ENCODE results near the gene MRPS18B. TPM values are rescaled to one million over a fixed set of nuclear protein-coding genes. Genes with fewer than 3 reads are reported as not detected.

MRPS18B gene
- total RNA-seq, 1 experiment from 2014 or later: 120 TPM

GRCh38 chr6:30618270-30618797 is 694 bp downstream of the MRPS18B start:
- TF ChIP-seq CTCF (IDR thresholded peaks at IDR 0.05; ENCODE audit: unreplicated experiment): no peak
- POLR2A ChIA-PET: interaction anchor here (0.5 to 3.0 kb wide), 51 partner anchors 8 to 1034 kb away, joined by 3 to 40 read pairs (median 5); partner anchors contain the start of genes ABCF1, ATAT1, BAG6 and C6orf136
- CTCF ChIA-PET: interaction anchor here (0.5 to 2.1 kb wide), 12 partner anchors 9 to 465 kb away, joined by 3 to 16 read pairs (median 3); no protein-coding TSS in a partner anchor
- peaks cover 22% of the 10 kb centered on the region for H3K4me1 Mint-ChIP-seq (ENCODE audit: insufficient read depth, unreplicated experiment)
- intact Hi-C loops (cut with micrococcal nuclease): no loop called here
- peaks cover 90% of the 10 kb centered on the region for H3K36me3 Mint-ChIP-seq (ENCODE audit: insufficient read depth, unreplicated experiment)
- peak overlapping the region; percentile 83 for H3K4me3 Mint-ChIP-seq (ENCODE audit: unreplicated experiment)
- peak overlapping the region; percentile 99 for H3K27ac Mint-ChIP-seq (ENCODE audit: low read depth, unreplicated experiment)
- no TSS peak for BruUV-seq (replicated peaks)
- no peaks in the 10 kb centered on the region for H3K27me3 Mint-ChIP-seq (ENCODE audit: insufficient read depth, unreplicated experiment)
- DNase-seq (ENCODE audit: unreplicated experiment): no peak
- H3K9me3 Mint-ChIP-seq (ENCODE audit: unreplicated experiment): no peaks in the 10 kb centered on the region

GRCh38 chr6:30619561-30619960 is 1.9 kb downstream of the MRPS18B start:
- POLR2A ChIA-PET: interaction anchor here (2.6 to 3.0 kb wide), 5 partner anchors 8 to 102 kb away, joined by 20 to 40 read pairs (median 24); partner anchors contain the start of genes ABCF1, ATAT1 and DHX16
- no TSS peak for BruUV-seq (replicated peaks)
- Mint-ChIP-seq H3K36me3 (ENCODE audit: insufficient read depth, unreplicated experiment) (peaks cover 90% of the 10 kb centered on the region), H3K4me1 (ENCODE audit: insufficient read depth, unreplicated experiment) (peaks cover 13% of the 10 kb centered on the region), H3K4me3 (ENCODE audit: unreplicated experiment) (peak overlapping the region; percentile 83), H3K9me3 (ENCODE audit: unreplicated experiment) (no peaks in the 10 kb centered on the region), H3K27me3 (ENCODE audit: insufficient read depth, unreplicated experiment) (no peaks in the 10 kb centered on the region), H3K27ac (ENCODE audit: low read depth, unreplicated experiment) (no peak overlapping the region)
- no peak for TF ChIP-seq CTCF (IDR thresholded peaks at IDR 0.05; ENCODE audit: unreplicated experiment)
- CTCF ChIA-PET: interaction anchor here (0.7 to 2.1 kb wide), 4 partner anchors 8 to 471 kb away, joined by 3 to 16 read pairs (median 4); no protein-coding TSS in a partner anchor
- intact Hi-C loops (cut with micrococcal nuclease): no loop called here
- DNase-seq (ENCODE audit: unreplicated experiment): no peak

GRCh38 chr6:30625511-30625910 is 7.9 kb downstream of the MRPS18B start:
- CTCF ChIA-PET: interaction anchor here (0.5 to 1.2 kb wide), 2 partner anchors 93 to 105 kb away, joined by 4 to 5 read pairs; no protein-coding TSS in a partner anchor
- Mint-ChIP-seq H3K4me3 (ENCODE audit: unreplicated experiment) (peak overlapping the region; percentile 82), H3K27ac (ENCODE audit: low read depth, unreplicated experiment) (peak overlapping the region; percentile 93), H3K36me3 (ENCODE audit: insufficient read depth, unreplicated experiment) (peaks cover 78% of the 10 kb centered on the region), H3K27me3 (ENCODE audit: insufficient read depth, unreplicated experiment) (no peaks in the 10 kb centered on the region), H3K4me1 (ENCODE audit: insufficient read depth, unreplicated experiment) (peaks cover 7% of the 10 kb centered on the region), H3K9me3 (ENCODE audit: unreplicated experiment) (no peaks in the 10 kb centered on the region)
- no peak for TF ChIP-seq CTCF (IDR thresholded peaks at IDR 0.05; ENCODE audit: unreplicated experiment)
- intact Hi-C loops (cut with micrococcal nuclease): no loop called here
- POLR2A ChIA-PET: interaction anchor here (0.6 to 3.7 kb wide), 6 partner anchors 7 to 30 kb away, joined by 3 to 40 read pairs (median 8); partner anchors contain the start of genes MRPS18B and PPP1R10
- no TSS peak for BruUV-seq (replicated peaks)
- DNase-seq (ENCODE audit: unreplicated experiment): no peak

GRCh38 chr6:30626484-30627366 is 9.1 kb downstream of the MRPS18B start, which contains the start of gene ATAT1:
Gene ATAT1 (plus strand): TSS chr6:30626874.
- no peaks in the 10 kb centered on the region for H3K9me3 Mint-ChIP-seq (ENCODE audit: unreplicated experiment)
- ChIA-PET POLR2A (interaction anchor here (0.9 to 3.7 kb wide), 6 partner anchors 8 to 95 kb away, joined by 3 to 40 read pairs (median 8); partner anchors contain the start of genes MRPS18B and PPP1R10), CTCF (interaction anchor here (0.6 to 1.2 kb wide), 3 partner anchors 104 to 213 kb away, joined by 3 to 5 read pairs (median 3); no protein-coding TSS in a partner anchor)
- peak within 1 kb of the TSS; percentile 82 for H3K4me3 Mint-ChIP-seq (ENCODE audit: unreplicated experiment)
- peak within 1 kb of the TSS; percentile 93 for H3K27ac Mint-ChIP-seq (ENCODE audit: low read depth, unreplicated experiment)
- H3K27me3 Mint-ChIP-seq (ENCODE audit: insufficient read depth, unreplicated experiment): no peaks in the 10 kb centered on the region
- TSS peak; percentile 16 for BruUV-seq (replicated peaks)
- peaks cover 7% of the 10 kb centered on the region for H3K4me1 Mint-ChIP-seq (ENCODE audit: insufficient read depth, unreplicated experiment)
- H3K36me3 Mint-ChIP-seq (ENCODE audit: insufficient read depth, unreplicated experiment): peaks cover 81% of the 10 kb centered on the region
- intact Hi-C loops (cut with micrococcal nuclease): no loop called here
- TF ChIP-seq CTCF (IDR thresholded peaks at IDR 0.05; ENCODE audit: unreplicated experiment): peak; percentile 20
- peak; percentile 41 for DNase-seq (ENCODE audit: unreplicated experiment)
